Fibroblast of lung (primary cell): ENCODE results near the gene APOBEC3B. TPM values are rescaled to one million over a fixed set of nuclear protein-coding genes. Genes with fewer than 3 reads are reported as not detected.
"Not testable (repeated sequence)": the region's sequence is repeated elsewhere in the genome, so short reads cannot be mapped to it uniquely, and the experiment has no call there.

ENCODE experiments used
- DNase-seq, 2 donors: peaks; one replicate each; pipeline versions ENCODE4 v3.0.0 to v3.0.0-alpha.2; 2010; ENCODE audit warnings: low read depth in 2 of 2
- H2AFZ ChIP-seq: 2 replicates; pipeline ENCODE4 v1.5.1; 2012; ENCODE audit warnings: low read length, control low read depth, inconsistent platforms
- H3K27ac ChIP-seq: 2 replicates; pipeline ENCODE4 v1.5.1; 2011; ENCODE audit warnings: low read length, control low read depth; ENCODE audit not compliant: insufficient read depth
- H3K27me3 ChIP-seq: 2 replicates; pipeline ENCODE4 v1.5.1; 2011; ENCODE audit warnings: mild to moderate bottlenecking, low read length; ENCODE audit not compliant: control insufficient read depth, insufficient read depth
- H3K36me3 ChIP-seq: 2 replicates; pipeline ENCODE4 v1.5.1; 2011; ENCODE audit warnings: low read length; ENCODE audit not compliant: control insufficient read depth, insufficient read depth
- H3K4me1 ChIP-seq: 2 replicates; pipeline ENCODE4 v1.5.1; 2011; ENCODE audit warnings: low read length; ENCODE audit not compliant: control insufficient read depth, insufficient read depth; ENCODE audit errors: extremely low read depth
- H3K4me2 ChIP-seq: 2 replicates; pipeline ENCODE4 v1.5.1; 2011; ENCODE audit warnings: low read length, control low read depth; ENCODE audit not compliant: insufficient read depth; ENCODE audit errors: extremely low read depth
- H3K4me3 ChIP-seq, 4 experiments: fragments of 200-600 bp in 1 of 4; sonication (generic) in 1 of 4; replicated peaks in 1 of 4; 2 replicates each; pipeline ENCODE4 v1.5.1; 2011 to 2016; ENCODE audit warnings: low read length in 4 of 4, low read depth in 3 of 4, mild to moderate bottlenecking in 3 of 4, control low read depth in 2 of 4, inconsistent platforms in 1 of 4, mixed read lengths in 1 of 4; ENCODE audit not compliant: insufficient read depth in 1 of 4; ENCODE audit errors: control extremely low read depth in 1 of 4
- H3K79me2 ChIP-seq: 2 replicates; pipeline ENCODE4 v1.5.1; 2012; ENCODE audit warnings: mild to moderate bottlenecking, low read length, inconsistent platforms; ENCODE audit not compliant: control insufficient read depth, insufficient read depth
- H3K9ac ChIP-seq: 2 replicates; pipeline ENCODE4 v1.5.1; 2011; ENCODE audit warnings: mild to moderate bottlenecking, low read length, control low read depth; ENCODE audit not compliant: insufficient read depth
- H3K9me3 ChIP-seq: 2 replicates; pipeline ENCODE4 v1.5.1; 2012; ENCODE audit warnings: low read depth, low read length; ENCODE audit not compliant: control insufficient read depth, insufficient read depth
- H4K20me1 ChIP-seq: 2 replicates; pipeline ENCODE4 v1.5.1; 2011; ENCODE audit warnings: low read length; ENCODE audit not compliant: control insufficient read depth, insufficient read depth; ENCODE audit errors: extremely low read depth
- CTCF ChIP-seq, 2 donors: IDR thresholded peaks in 1 of 2; conservative IDR thresholded peaks in 1 of 2; 1 replicate in 1 of 2; 2 replicates in 1 of 2; pipeline ENCODE4 v1.5.1; 2011 to 2012; ENCODE audit warnings: low read length in 2 of 2, control low read depth in 1 of 2, inconsistent platforms in 1 of 2, low read depth in 1 of 2, mild to moderate bottlenecking in 1 of 2
- EZH2 ChIP-seq: IDR thresholded peaks from 2 replicates; pipeline ENCODE4 v1.5.1; 2012; ENCODE audit warnings: low read length, control low read depth, mild to moderate bottlenecking; ENCODE audit errors: missing control alignments
- polyA plus RNA-seq, 2 donors: library from polyadenylated mRNA; depleted of rRNA in 1 of 2; stranded (reverse) in 1 of 2; unstranded in 1 of 2; fragments of >200 nt; gene quantifications; 2 replicates each; pipeline ENCODE4 v1.2.1, GENCODE V29; 2011 to 2012; ENCODE audit warnings: missing spikeins in 1 of 2
- total RNA-seq: library from RNA; depleted of rRNA; stranded (reverse); fragments of >200 nt; gene quantifications from 2 replicates; pipeline ENCODE4 v1.2.1, GENCODE V29; 2014

The APOBEC3B gene
- total and polyA plus RNA-seq, 2 donors (not counting 1 experiment from before 2014, with no cell fraction given): 2.3 to 10.3 TPM

GRCh38 chr22:38943882-38944281, 38.3 kb upstream of the APOBEC3B start:
- peaks cover 24% of the 10 kb centered on the region for H3K27me3 ChIP-seq
- no peak overlapping the region for H3K4me2 ChIP-seq
- no peak overlapping the region for H3K9ac ChIP-seq
- no peak overlapping the region for H3K4me3 ChIP-seq
- no peaks in the 10 kb centered on the region for H3K4me1 ChIP-seq
- no peaks in the 10 kb centered on the region for H4K20me1 ChIP-seq
- H3K79me2 ChIP-seq: no peaks in the 10 kb centered on the region
- no peak overlapping the region for H3K27ac ChIP-seq
- no peak for DNase-seq
- H3K36me3 ChIP-seq: no peaks in the 10 kb centered on the region
- H2AFZ ChIP-seq: no peak overlapping the region
- TF ChIP-seq CTCF (conservative IDR thresholded peaks at IDR 0.05 in 1 of 2, IDR thresholded peaks at IDR 0.05 in 1 of 2; ENCODE audit: low read depth in 1 of 2, low read length in 2 of 2) (no peak), EZH2 (no peak)
- no peaks in the 10 kb centered on the region for H3K9me3 ChIP-seq

- Histone ChIP-seq H4K20me1 (no peaks in the 10 kb centered on the region), H3K9me3 (no peaks in the 10 kb centered on the region), H3K79me2 (no peaks in the 10 kb centered on the region), H2AFZ (no peak overlapping the region), H3K4me3 (no peak overlapping the region), H3K27ac (no peak overlapping the region), H3K36me3 (no peaks in the 10 kb centered on the region), H3K27me3 (peaks cover 24% of the 10 kb centered on the region), H3K4me2 (no peak overlapping the region), H3K9ac (no peak overlapping the region), H3K4me1 (no peaks in the 10 kb centered on the region)
- no peak for DNase-seq
- TF ChIP-seq EZH2: no peak
- TF ChIP-seq CTCF (conservative IDR thresholded peaks at IDR 0.05 in 1 of 2, IDR thresholded peaks at IDR 0.05 in 1 of 2; ENCODE audit: low read depth in 1 of 2, low read length in 2 of 2): no peak
These were observed 37.5 kb upstream of the APOBEC3B start for GRCh38 chr22:38944653-38945052.

- DNase-seq, H3K4me1 ChIP-seq, H3K9me3 ChIP-seq, H3K36me3 ChIP-seq, H3K79me2 ChIP-seq, H3K4me2 ChIP-seq, H4K20me1 ChIP-seq, H3K9ac ChIP-seq, H2AFZ ChIP-seq, H3K4me3 ChIP-seq, H3K27ac ChIP-seq: not testable (repeated sequence)
- peaks cover 22% of the 10 kb centered on the region for H3K27me3 ChIP-seq
These were observed 36.3 kb upstream of the APOBEC3B start for GRCh38 chr22:38945706-38946338.
